B cell (primary cell): ENCODE results near the gene ADAMTS18. TPM values are rescaled to one million over a fixed set of nuclear protein-coding genes. Genes with fewer than 3 reads are reported as not detected.
"Not testable (repeated sequence)": the region's sequence is repeated elsewhere in the genome, so short reads cannot be mapped to it uniquely, and the experiment has no call there.

ENCODE experiments used
- ATAC-seq: fragments of 200-7000 bp; cut with Tn5 transposase; one replicate; pipeline ENCODE4 v1.10.0; 2021; ENCODE audit warnings: low read depth, mild to moderate bottlenecking, moderate number of reproducible peaks, moderate library complexity
- CTCF ChIA-PET: fragments of 350-600 bp; sonication (Branson Sonifier 250); formaldehyde crosslinking; loops from one replicate; lab custom pipeline; 2021; ENCODE audit warnings: antibody characterized with exemption, inconsistent platforms; lab: Charles Lee
- POLR2A ChIA-PET: fragments of 350-600 bp; sonication (Branson Sonifier 250); formaldehyde crosslinking; loops from one replicate; lab custom pipeline; 2021; ENCODE audit warnings: antibody characterized with exemption; lab: Charles Lee
- DNase-seq: peaks from one replicate; pipeline ENCODE4 v3.0.0; 2013
- H2AFZ ChIP-seq: 2 replicates; pipeline ENCODE4 v1.6.1; 2012; ENCODE audit warnings: mild to moderate bottlenecking, low read depth, low read length; ENCODE audit not compliant: insufficient read depth, poor library complexity, severe bottlenecking
- H3K27ac ChIP-seq, 2 donors: 1 replicate in 1 of 2; 2 replicates in 1 of 2; pipeline ENCODE4 v1.5.1; 2012 to 2013; ENCODE audit warnings: low read length in 2 of 2, mild to moderate bottlenecking in 2 of 2, moderate library complexity in 1 of 2
- H3K27me3 ChIP-seq, 4 experiments: fragments of 200-600 bp in 1 of 4; sonication (generic) in 1 of 4; replicated peaks in 1 of 4; 1 replicate in 2 of 4; 2 replicates in 2 of 4; pipeline versions ENCODE4 v1.6.1 to v1.7.0; 2013 to 2016; ENCODE audit warnings: low read length in 3 of 4, mild to moderate bottlenecking in 2 of 4, mixed read lengths in 1 of 4, moderate library complexity in 1 of 4; ENCODE audit not compliant: insufficient read depth in 4 of 4, control insufficient read depth in 3 of 4; ENCODE audit errors: control extremely low read depth in 1 of 4
- H3K36me3 ChIP-seq, 2 experiments: replicated peaks in 1 of 2; 1 replicate in 1 of 2; 2 replicates in 1 of 2; pipeline versions ENCODE4 v1.6.1 to v1.7.1; 2013; ENCODE audit warnings: low read length in 1 of 2; ENCODE audit not compliant: insufficient read depth in 2 of 2, control insufficient read depth in 1 of 2; ENCODE audit errors: control extremely low read depth in 1 of 2, extremely low read depth in 1 of 2
- H3K4me1 ChIP-seq, 2 donors: fragments of 200-600 bp in 1 of 2; sonication (generic) in 1 of 2; 1 replicate in 1 of 2; 2 replicates in 1 of 2; pipeline versions ENCODE4 v1.5.1 to v1.6.1; 2013 to 2017; ENCODE audit warnings: low read length in 2 of 2; ENCODE audit not compliant: control insufficient read depth in 2 of 2, insufficient read depth in 2 of 2
- H3K4me2 ChIP-seq: replicated peaks from 2 replicates; pipeline ENCODE3; 2012; ENCODE audit warnings: mild to moderate bottlenecking, low read depth, low read length; ENCODE audit not compliant: poor library complexity, severe bottlenecking
- H3K4me3 ChIP-seq, 5 experiments: fragments of 200-600 bp in 1 of 5; sonication (generic) in 1 of 5; 1 replicate in 3 of 5; 2 replicates in 2 of 5; pipeline versions ENCODE4 v1.5.1 to v1.7.0; 2011 to 2016; ENCODE audit warnings: low read length in 4 of 5, mild to moderate bottlenecking in 4 of 5, low read depth in 2 of 5, control low read depth in 1 of 5, moderate library complexity in 1 of 5; ENCODE audit not compliant: insufficient read depth in 1 of 5; ENCODE audit errors: control extremely low read depth in 1 of 5, extremely low read depth in 1 of 5
- H3K79me2 ChIP-seq: fragments of 200-600 bp; sonication (generic); one replicate; pipeline ENCODE4 v1.6.0; 2016; ENCODE audit warnings: low read length; ENCODE audit not compliant: control insufficient read depth, insufficient read depth
- H3K9ac ChIP-seq: fragments of 200-600 bp; sonication (generic); 2 replicates; pipeline ENCODE4 v1.6.1; 2017; ENCODE audit warnings: mild to moderate bottlenecking, low read length, moderate library complexity
- H3K9me3 ChIP-seq, 3 donors: one replicate each; pipeline versions ENCODE4 v1.6.1 to v1.7.1; 2013; ENCODE audit warnings: low read length in 2 of 3; ENCODE audit not compliant: control insufficient read depth in 2 of 3, insufficient read depth in 1 of 3; ENCODE audit errors: control extremely low read depth in 1 of 3
- H4K20me1 ChIP-seq: 2 replicates; pipeline ENCODE4 v1.6.0; 2012; ENCODE audit warnings: mild to moderate bottlenecking, low read length; ENCODE audit not compliant: insufficient read depth, control insufficient read depth, poor library complexity, severe bottlenecking
- H3K27ac Mint-ChIP-seq: one replicate; pipeline ENCODE4 v1.8.0; 2021; ENCODE audit warnings: mixed read lengths
- H3K27me3 Mint-ChIP-seq: one replicate; pipeline ENCODE4 v1.8.0; 2021; ENCODE audit warnings: mixed read lengths
- H3K4me1 Mint-ChIP-seq: one replicate; pipeline ENCODE4 v1.8.0; 2021; ENCODE audit warnings: mixed read lengths
- H3K4me3 Mint-ChIP-seq: one replicate; pipeline ENCODE4 v1.8.0; 2021; ENCODE audit warnings: mixed read lengths
- H3K9me3 Mint-ChIP-seq: one replicate; pipeline ENCODE4 v1.8.0; 2022; ENCODE audit warnings: mixed read lengths; ENCODE audit not compliant: insufficient read depth
- EZH2 ChIP-seq: IDR thresholded peaks from 2 replicates; pipeline ENCODE4 v1.6.1; 2012; ENCODE audit warnings: borderline replicate concordance, low read depth, mild to moderate bottlenecking, moderate library complexity, low read length; ENCODE audit not compliant: insufficient read depth, poor library complexity, severe bottlenecking
- WGBS: methylation state at CpG from one replicate; pipeline ENCODE4 v1.1.5; 2013; ENCODE audit warnings: missing lambda C conversion rate; ENCODE audit not compliant: insufficient coverage; 5-methylcytosine and 5-hydroxymethylcytosine counted together
- intact Hi-C: fragments of 100-400 bp; cut with micrococcal nuclease; formaldehyde crosslinking; loops from one replicate; pipeline ENCODE4 v1.10.0; 2022
- polyA plus RNA-seq: library from polyadenylated mRNA; depleted of rRNA; stranded (reverse); fragments of >200 nt; gene quantifications from 2 replicates; pipeline ENCODE4 v1.2.3, GENCODE V29; 2012
- total RNA-seq, 2 donors: library from RNA; stranded (reverse); fragments of 120-200 nt in 1 of 2; gene quantifications; 1 replicate in 1 of 2; 2 replicates in 1 of 2; pipeline versions ENCODE4 v1.2.3 to v1.2.4, GENCODE V29; 2013 to 2022
- TF ChIP-seq, protein P1 (sequence below): fragments of 200-600 bp; IDR thresholded peaks from one replicate; pipeline ENCODE4 v1.8.0; 2022; ENCODE audit warnings: antibody characterized with exemption, mild to moderate bottlenecking

ADAMTS18 gene
- total and polyA plus RNA-seq, 2 donors (not counting 1 experiment from before 2014, with no cell fraction given), result not detected

DNA sequence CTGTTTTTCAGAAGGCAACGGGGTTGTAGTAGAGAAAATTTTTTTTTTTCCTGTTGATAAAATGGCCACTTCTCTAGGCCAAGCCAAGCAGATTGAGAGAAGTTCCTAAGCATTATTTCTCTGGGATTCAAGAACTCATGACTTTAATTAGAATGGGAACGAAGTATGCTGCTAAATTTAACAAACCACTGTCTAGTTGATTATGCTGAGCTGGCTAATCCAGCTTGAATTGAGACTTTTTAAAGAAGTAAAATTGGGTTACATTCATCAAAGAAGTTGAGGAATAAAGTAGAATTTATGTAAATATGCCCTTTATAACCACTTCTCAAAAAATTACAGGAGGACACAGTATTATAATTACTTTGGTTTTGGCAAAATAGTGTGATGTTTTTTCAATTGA is 152.5 kb downstream of the ADAMTS18 start:
- POLR2A ChIA-PET, result no interaction called here
- Mint-ChIP-seq H3K27me3 (peaks cover 25% of the 10 kb centered on the region), H3K4me1 (no peaks in the 10 kb centered on the region), H3K9me3 (no peaks in the 10 kb centered on the region), H3K4me3 (no peak overlapping the region), H3K27ac (no peak overlapping the region)
- no peak overlapping the region for H3K4me2 ChIP-seq
- no peaks in the 10 kb centered on the region for H3K9me3 ChIP-seq
- H3K27me3 ChIP-seq, result peaks cover 0 to 5% (median under 1%) of the 10 kb centered on the region in 4 experiments
- no peaks in the 10 kb centered on the region for H3K79me2 ChIP-seq
- no peak overlapping the region for H2AFZ ChIP-seq
- no peaks in the 10 kb centered on the region for H3K4me1 ChIP-seq
- no peak overlapping the region for H3K9ac ChIP-seq
- H3K36me3 ChIP-seq, result no peaks in the 10 kb centered on the region
- ATAC-seq (no peak), DNase-seq (no peak)
- CTCF ChIA-PET, result no interaction called here
- no peak overlapping the region for H3K4me3 ChIP-seq
- no CpG with 5 or more reads among the region's 2 CpGs for WGBS
- H3K27ac ChIP-seq, result no peak overlapping the region
- TF ChIP-seq EZH2, result no peak
- TF ChIP-seq, protein P1, sequence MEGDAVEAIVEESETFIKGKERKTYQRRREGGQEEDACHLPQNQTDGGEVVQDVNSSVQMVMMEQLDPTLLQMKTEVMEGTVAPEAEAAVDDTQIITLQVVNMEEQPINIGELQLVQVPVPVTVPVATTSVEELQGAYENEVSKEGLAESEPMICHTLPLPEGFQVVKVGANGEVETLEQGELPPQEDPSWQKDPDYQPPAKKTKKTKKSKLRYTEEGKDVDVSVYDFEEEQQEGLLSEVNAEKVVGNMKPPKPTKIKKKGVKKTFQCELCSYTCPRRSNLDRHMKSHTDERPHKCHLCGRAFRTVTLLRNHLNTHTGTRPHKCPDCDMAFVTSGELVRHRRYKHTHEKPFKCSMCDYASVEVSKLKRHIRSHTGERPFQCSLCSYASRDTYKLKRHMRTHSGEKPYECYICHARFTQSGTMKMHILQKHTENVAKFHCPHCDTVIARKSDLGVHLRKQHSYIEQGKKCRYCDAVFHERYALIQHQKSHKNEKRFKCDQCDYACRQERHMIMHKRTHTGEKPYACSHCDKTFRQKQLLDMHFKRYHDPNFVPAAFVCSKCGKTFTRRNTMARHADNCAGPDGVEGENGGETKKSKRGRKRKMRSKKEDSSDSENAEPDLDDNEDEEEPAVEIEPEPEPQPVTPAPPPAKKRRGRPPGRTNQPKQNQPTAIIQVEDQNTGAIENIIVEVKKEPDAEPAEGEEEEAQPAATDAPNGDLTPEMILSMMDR, result no peak
- intact Hi-C loops, result no loop called here
- H4K20me1 ChIP-seq, result no peaks in the 10 kb centered on the region

DNA sequence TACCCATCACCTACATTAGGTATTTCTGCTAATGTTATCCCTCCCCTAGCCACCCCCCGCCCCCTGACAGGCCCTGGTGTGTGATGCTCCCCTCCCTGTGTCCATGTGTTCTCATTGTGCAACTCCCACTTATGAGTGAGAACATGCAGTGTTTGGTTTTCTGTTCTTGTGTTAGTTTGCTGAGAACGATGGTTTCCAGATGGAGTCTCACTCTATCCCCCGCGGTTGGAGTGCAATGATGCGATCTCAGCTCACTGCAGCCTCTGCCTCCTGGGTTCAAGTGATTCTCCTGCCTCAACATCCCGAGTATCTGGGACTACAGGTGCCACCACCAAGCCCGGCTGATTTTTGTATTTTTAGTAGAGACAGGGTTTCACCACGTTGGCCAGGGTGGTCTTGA is 155.5 kb downstream of the ADAMTS18 start:
- POLR2A ChIA-PET, H3K27ac ChIP-seq: not testable (repeated sequence)
- WGBS, result 79% methylated on average over 7 of the region's 8 CpGs

More for the DNA sequence above, 155.5 kb downstream of the ADAMTS18 start:
- H3K4me1 Mint-ChIP-seq, H3K36me3 ChIP-seq, intact Hi-C loops, H3K4me2 ChIP-seq, H3K9me3 Mint-ChIP-seq, H4K20me1 ChIP-seq, H3K4me1 ChIP-seq, CTCF ChIA-PET, H2AFZ ChIP-seq, H3K4me3 ChIP-seq, ATAC-seq, H3K27ac Mint-ChIP-seq, H3K9me3 ChIP-seq, H3K79me2 ChIP-seq, H3K4me3 Mint-ChIP-seq, H3K9ac ChIP-seq, H3K27me3 ChIP-seq, DNase-seq: not testable (repeated sequence)
- peaks cover 12% of the 10 kb centered on the region for H3K27me3 Mint-ChIP-seq
